WI38 (cell line): Measurements from ENCODE around the gene DLGAP3.

Experiments
- H3K4me3 ChIP-seq: 2 replicates; pipeline ENCODE4 v1.5.1; 2011; ENCODE audit warnings: low read depth, mild to moderate bottlenecking, control low read depth, low read length
- TF ChIP-seq, protein P1 (sequence below): IDR thresholded peaks from 2 replicates; pipeline ENCODE4 v1.5.1; 2012; ENCODE audit warnings: low read depth, mild to moderate bottlenecking, control low read depth, low read length

Gene DLGAP3

GRCh38 chr1:34871443-34872132, 57.9 kb downstream of the DLGAP3 start:
- TF ChIP-seq, protein P1, sequence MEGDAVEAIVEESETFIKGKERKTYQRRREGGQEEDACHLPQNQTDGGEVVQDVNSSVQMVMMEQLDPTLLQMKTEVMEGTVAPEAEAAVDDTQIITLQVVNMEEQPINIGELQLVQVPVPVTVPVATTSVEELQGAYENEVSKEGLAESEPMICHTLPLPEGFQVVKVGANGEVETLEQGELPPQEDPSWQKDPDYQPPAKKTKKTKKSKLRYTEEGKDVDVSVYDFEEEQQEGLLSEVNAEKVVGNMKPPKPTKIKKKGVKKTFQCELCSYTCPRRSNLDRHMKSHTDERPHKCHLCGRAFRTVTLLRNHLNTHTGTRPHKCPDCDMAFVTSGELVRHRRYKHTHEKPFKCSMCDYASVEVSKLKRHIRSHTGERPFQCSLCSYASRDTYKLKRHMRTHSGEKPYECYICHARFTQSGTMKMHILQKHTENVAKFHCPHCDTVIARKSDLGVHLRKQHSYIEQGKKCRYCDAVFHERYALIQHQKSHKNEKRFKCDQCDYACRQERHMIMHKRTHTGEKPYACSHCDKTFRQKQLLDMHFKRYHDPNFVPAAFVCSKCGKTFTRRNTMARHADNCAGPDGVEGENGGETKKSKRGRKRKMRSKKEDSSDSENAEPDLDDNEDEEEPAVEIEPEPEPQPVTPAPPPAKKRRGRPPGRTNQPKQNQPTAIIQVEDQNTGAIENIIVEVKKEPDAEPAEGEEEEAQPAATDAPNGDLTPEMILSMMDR = no peak
- H3K4me3 ChIP-seq = no peak overlapping the region

DNA sequence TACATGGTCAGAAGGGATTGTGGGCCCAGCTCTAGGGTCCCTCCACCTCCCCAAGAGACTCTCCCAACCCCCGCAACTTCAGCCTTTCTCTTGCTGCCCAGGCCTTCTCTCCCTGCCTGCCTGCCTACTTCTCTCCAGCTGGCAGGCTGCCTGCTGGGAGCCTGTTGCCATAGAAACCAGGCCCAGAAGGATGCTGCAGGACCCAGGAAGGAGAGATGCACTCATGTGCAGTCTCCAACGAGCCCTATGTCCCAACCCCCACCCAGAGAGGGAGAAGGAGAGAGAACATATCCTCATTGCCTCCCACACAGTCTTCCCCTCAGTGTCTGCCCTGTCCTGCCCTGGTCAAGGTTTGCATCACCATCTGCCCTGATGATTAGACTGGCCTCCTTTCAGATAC, 59.1 kb downstream of the DLGAP3 start:
- TF ChIP-seq, protein P1 = no peak
- H3K4me3 ChIP-seq = no peak overlapping the region

DNA sequence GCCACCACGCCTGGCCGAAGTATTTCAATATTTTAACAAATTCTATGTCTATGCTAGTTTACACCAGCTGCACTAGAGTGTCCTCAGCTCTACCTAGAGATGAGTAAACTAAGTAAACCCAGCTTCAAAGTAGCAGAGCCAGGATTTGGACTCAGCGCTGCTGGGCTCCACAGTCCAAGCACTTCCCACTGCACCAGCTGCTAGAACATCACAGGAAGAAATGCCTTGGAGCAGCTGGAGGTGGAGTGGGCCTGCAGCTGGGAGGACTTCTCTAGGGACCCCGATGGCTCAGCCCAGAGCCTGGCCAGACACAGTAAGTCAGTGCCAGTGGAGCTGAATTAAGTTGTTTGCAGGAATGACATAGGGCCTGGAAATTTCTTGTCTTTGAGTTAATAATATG, 59.7 kb downstream of the DLGAP3 start:
- TF ChIP-seq, protein P1 = no peak
- H3K4me3 ChIP-seq = no peak overlapping the region

GRCh38 chr1:34868230-34869049, 61.0 kb downstream of the DLGAP3 start:
- TF ChIP-seq, protein P1 = no peak
- no peak overlapping the region for H3K4me3 ChIP-seq

GRCh38 chr1:34867415-34867814, 62.0 kb downstream of the DLGAP3 start:
- no peak overlapping the region for H3K4me3 ChIP-seq
- TF ChIP-seq, protein P1 = no peak

GRCh38 chr1:34866762-34867109, 62.7 kb downstream of the DLGAP3 start:
- TF ChIP-seq, protein P1 = no peak
- peak overlapping the region; percentile 67 for H3K4me3 ChIP-seq

- H3K4me3 ChIP-seq = peak overlapping the region; percentile 67
- TF ChIP-seq, protein P1 = peak; percentile 91
These were observed 63.3 kb downstream of the DLGAP3 start for GRCh38 chr1:34865981-34866761.
